DND-41 (cell line): ENCODE results near the gene SNF8.

Source experiments
- CTCF ChIP-seq: IDR thresholded peaks from 2 replicates; pipeline ENCODE4 v1.5.1; 2012; ENCODE audit warnings: borderline replicate concordance, low read length, moderate library complexity, mild to moderate bottlenecking; ENCODE audit not compliant: poor library complexity, severe bottlenecking; ENCODE audit errors: extremely low read depth
- EZH2 ChIP-seq: IDR thresholded peaks from 3 replicates; pipeline ENCODE4 v1.6.1; 2012; ENCODE audit warnings: borderline replicate concordance, low read depth, mild to moderate bottlenecking, moderate library complexity, low read length, inconsistent platforms; ENCODE audit not compliant: severe bottlenecking

GRCh38 chr17:48954300-48954755 lies 9.7 kb upstream of the SNF8 start:
- TF ChIP-seq CTCF, result peak; percentile 30
- no peak for TF ChIP-seq EZH2
